Suprapubic skin (tissue), 4 donors: ENCODE measurements around the gene OR6Y1. TPM values are rescaled to one million over a fixed set of nuclear protein-coding genes. Genes with fewer than 3 reads are reported as not detected.

Experiments
- DNase-seq, 2 donors: peaks; one replicate each; pipeline ENCODE4 v3.0.0-alpha.2; 2019; ENCODE audit warnings: low spot score in 2 of 2
- H3K27ac ChIP-seq: fragments of 200-600 bp; sonication (generic); one replicate; pipeline ENCODE4 v1.5.1; 2019
- H3K27me3 ChIP-seq: fragments of 200-600 bp; sonication (generic); one replicate; pipeline ENCODE4 v1.5.1; 2019
- H3K36me3 ChIP-seq: fragments of 200-600 bp; sonication (generic); one replicate; pipeline ENCODE4 v1.5.1; 2019
- H3K4me1 ChIP-seq: fragments of 200-600 bp; sonication (generic); one replicate; pipeline ENCODE4 v1.5.1; 2019
- H3K4me3 ChIP-seq: fragments of 200-600 bp; sonication (generic); one replicate; pipeline ENCODE4 v1.5.1; 2019; ENCODE audit warnings: mild to moderate bottlenecking
- H3K9me3 ChIP-seq: fragments of 200-600 bp; sonication (generic); one replicate; pipeline ENCODE4 v1.5.1; 2019
- EP300 ChIP-seq: sonication (generic); formaldehyde crosslinking; IDR thresholded peaks from one replicate; pipeline ENCODE4 v1.6.1; 2017; ENCODE audit warnings: antibody characterized with exemption
- POLR2A ChIP-seq, 2 donors: fragments of 450-650 bp; IDR thresholded peaks; one replicate each; pipeline ENCODE4 v1.6.1; 2017; ENCODE audit warnings: antibody characterized with exemption in 2 of 2, mild to moderate bottlenecking in 2 of 2, moderate library complexity in 2 of 2
- POLR2AphosphoS5 ChIP-seq, 3 donors: sonication (generic); formaldehyde crosslinking; IDR thresholded peaks; one replicate each; pipeline ENCODE4 v1.6.1; 2017; ENCODE audit warnings: antibody characterized with exemption in 3 of 3
- WGBS: methylation state at CpG from one replicate; pipeline ENCODE4 v1.1.5; 2018; 5-methylcytosine and 5-hydroxymethylcytosine counted together
- total RNA-seq, 4 donors: library from RNA; depleted of rRNA; stranded (reverse); fragments of >200 nt; gene quantifications; one replicate each; pipeline ENCODE4 v1.1.0, GENCODE V29; 2016
- TF ChIP-seq, protein P1 (sequence below), 2 donors: fragments of 200-600 bp in 1 of 2; fragments of 450-650 bp in 1 of 2; sonication (generic) in 1 of 2; IDR thresholded peaks; one replicate each; pipeline ENCODE4 v1.5.1; 2016 to 2019; ENCODE audit warnings: antibody characterized with exemption in 2 of 2, mild to moderate bottlenecking in 1 of 2, moderate library complexity in 1 of 2

OR6Y1 gene
- total RNA-seq, 4 donors from 2014 or later = not detected

DNA sequence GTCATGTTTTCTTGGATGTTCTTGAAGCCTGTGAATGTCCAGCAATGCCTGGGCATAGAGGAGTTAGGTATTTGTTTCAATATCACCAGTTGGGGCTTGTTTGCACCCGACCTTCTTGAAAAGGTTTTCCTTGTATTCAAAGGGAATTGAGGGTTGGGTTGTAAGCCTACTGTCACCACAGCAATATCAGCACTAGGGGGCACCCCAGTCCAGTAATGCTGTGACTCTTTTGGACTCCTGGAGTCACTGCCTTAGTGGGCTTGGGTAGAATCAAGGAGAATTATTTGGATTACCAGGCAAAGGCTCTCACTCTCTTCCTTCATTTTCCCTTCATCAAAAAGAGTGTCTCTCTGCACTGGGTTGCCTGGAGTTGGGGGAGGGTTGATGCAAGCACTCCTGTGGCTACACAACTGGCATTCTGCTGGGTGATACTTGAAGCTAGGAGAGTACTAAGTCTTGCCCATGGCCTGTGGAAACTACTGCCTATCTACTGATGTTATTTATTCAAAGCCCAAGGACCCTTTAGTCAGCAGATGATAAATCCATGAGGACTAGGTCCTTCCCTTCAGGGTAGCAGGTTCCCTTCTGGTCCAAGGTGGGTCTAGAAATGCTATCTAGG, 47.7 kb downstream of the OR6Y1 start:
- TF ChIP-seq, protein P1, sequence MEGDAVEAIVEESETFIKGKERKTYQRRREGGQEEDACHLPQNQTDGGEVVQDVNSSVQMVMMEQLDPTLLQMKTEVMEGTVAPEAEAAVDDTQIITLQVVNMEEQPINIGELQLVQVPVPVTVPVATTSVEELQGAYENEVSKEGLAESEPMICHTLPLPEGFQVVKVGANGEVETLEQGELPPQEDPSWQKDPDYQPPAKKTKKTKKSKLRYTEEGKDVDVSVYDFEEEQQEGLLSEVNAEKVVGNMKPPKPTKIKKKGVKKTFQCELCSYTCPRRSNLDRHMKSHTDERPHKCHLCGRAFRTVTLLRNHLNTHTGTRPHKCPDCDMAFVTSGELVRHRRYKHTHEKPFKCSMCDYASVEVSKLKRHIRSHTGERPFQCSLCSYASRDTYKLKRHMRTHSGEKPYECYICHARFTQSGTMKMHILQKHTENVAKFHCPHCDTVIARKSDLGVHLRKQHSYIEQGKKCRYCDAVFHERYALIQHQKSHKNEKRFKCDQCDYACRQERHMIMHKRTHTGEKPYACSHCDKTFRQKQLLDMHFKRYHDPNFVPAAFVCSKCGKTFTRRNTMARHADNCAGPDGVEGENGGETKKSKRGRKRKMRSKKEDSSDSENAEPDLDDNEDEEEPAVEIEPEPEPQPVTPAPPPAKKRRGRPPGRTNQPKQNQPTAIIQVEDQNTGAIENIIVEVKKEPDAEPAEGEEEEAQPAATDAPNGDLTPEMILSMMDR (IDR thresholded peaks at IDR 0.05) = no peak
- no peak for TF ChIP-seq POLR2A (IDR thresholded peaks at IDR 0.05)
- TF ChIP-seq EP300 = no peak
- no peak for TF ChIP-seq POLR2AphosphoS5 (IDR thresholded peaks at IDR 0.05)
- Histone ChIP-seq H3K27ac (no peak overlapping the region), H3K4me1 (no peaks in the 10 kb centered on the region), H3K27me3 (no peaks in the 10 kb centered on the region), H3K9me3 (no peaks in the 10 kb centered on the region), H3K4me3 (no peak overlapping the region), H3K36me3 (no peaks in the 10 kb centered on the region)
- no peak for DNase-seq
- WGBS = 33% methylated on average over 1 of the region's 1 CpG

DNA sequence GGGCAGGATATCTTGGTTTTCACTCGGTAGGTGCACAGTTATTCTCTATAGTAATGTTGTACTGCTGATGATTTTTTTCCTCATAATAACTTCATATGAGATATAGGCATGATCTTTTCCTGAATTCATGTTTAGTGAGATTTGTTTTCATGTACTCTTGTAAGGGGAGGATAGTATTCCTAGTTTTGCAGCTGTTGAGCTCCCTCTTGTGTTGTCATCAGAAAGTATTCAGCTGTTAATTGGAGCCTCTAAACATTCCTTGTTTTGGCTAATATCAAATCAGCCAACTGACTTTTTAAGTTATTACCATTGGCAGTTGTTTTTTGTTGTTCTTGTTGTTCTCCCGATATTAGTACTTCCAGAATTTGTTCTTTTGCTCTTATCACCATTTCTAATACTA, 57.8 kb downstream of the OR6Y1 start:
- Histone ChIP-seq H3K27ac (no peak overlapping the region), H3K4me1 (no peaks in the 10 kb centered on the region), H3K4me3 (no peak overlapping the region), H3K36me3 (no peaks in the 10 kb centered on the region), H3K9me3 (no peaks in the 10 kb centered on the region), H3K27me3 (no peaks in the 10 kb centered on the region)
- WGBS = 36% methylated on average over 2 of the region's 2 CpGs
- TF ChIP-seq EP300 (no peak), POLR2AphosphoS5 (IDR thresholded peaks at IDR 0.05) (no peak), POLR2A (IDR thresholded peaks at IDR 0.05) (no peak)
- TF ChIP-seq, protein P1 (IDR thresholded peaks at IDR 0.05) = no peak
- no peak for DNase-seq

DNA sequence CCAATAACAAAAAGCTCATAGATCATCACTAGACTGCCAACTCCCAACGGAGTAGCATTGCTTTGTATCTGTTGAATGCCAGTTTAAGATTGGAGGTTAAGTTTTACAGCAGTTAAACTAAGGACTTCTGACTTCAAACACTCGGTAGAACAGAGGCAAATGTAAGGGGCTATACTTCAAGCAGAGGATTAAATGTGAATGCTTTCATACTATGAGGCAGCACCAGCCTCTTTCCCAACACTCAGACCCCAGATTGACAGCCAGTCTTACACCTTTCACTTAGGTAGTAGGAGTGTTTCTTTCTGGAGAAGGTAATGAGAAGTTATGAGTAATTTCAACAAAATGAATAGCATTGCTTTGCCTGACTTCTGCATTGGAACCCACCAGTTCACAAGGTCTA, 59.4 kb downstream of the OR6Y1 start:
- WGBS = 14% methylated on average over 2 of the region's 2 CpGs
- Histone ChIP-seq H3K27ac (no peak overlapping the region), H3K36me3 (no peaks in the 10 kb centered on the region), H3K27me3 (no peaks in the 10 kb centered on the region), H3K4me1 (no peaks in the 10 kb centered on the region), H3K9me3 (no peaks in the 10 kb centered on the region), H3K4me3 (no peak overlapping the region)
- TF ChIP-seq EP300 = no peak
- no peak for DNase-seq

Other genes with a start within 250 kb of the OR6Y1 start
- not detected for gene CD1B, start 222.9 kb downstream of the OR6Y1 start, total RNA-seq
- gene CD1E, start 200.5 kb downstream of the OR6Y1 start, total RNA-seq = 10 to 100 TPM in 1 of 4 donors, 1 to 10 TPM in 3; 4.9 to 10.5 (median 9.4) TPM
- gene OR10T2, start 154.9 kb downstream of the OR6Y1 start, total RNA-seq = not detected
- not detected for gene OR10K2, start 128.2 kb downstream of the OR6Y1 start, total RNA-seq
- gene OR10K1, start 92.6 kb downstream of the OR6Y1 start, total RNA-seq = not detected
- gene OR10R2, start 82.2 kb downstream of the OR6Y1 start, total RNA-seq = not detected
- gene OR6P1, start 16.2 kb upstream of the OR6Y1 start, total RNA-seq = not detected
- not detected for gene OR10X1, start 25.5 kb upstream of the OR6Y1 start, total RNA-seq
- gene OR10Z1, start 50.9 kb upstream of the OR6Y1 start, total RNA-seq = not detected
- gene SPTA1, start 132.3 kb upstream of the OR6Y1 start, total RNA-seq = under 1 TPM in 1 of 4 donors, not detected in 3; 0.24 TPM
- not detected for gene OR6K2, start 146.2 kb upstream of the OR6Y1 start, total RNA-seq
- not detected for gene OR6K3, start 166.3 kb upstream of the OR6Y1 start, total RNA-seq
- gene OR6K6, start 200.3 kb upstream of the OR6Y1 start, total RNA-seq = not detected
- gene OR6N1, start 217.8 kb upstream of the OR6Y1 start, total RNA-seq = not detected
- gene OR6N2, start 226.8 kb upstream of the OR6Y1 start, total RNA-seq = not detected